ENCODE data around the gene MON2.
A peak's percentile ranks its signal among the peaks of the same experiment; 100 is the strongest.
"Not testable (repeated sequence)": the region's sequence is repeated elsewhere in the genome, so short reads cannot be mapped to it uniquely, and the experiment has no call there.

The MON2 gene

GRCh38 chr12:62466594-62467491 is at the start of gene MON2:
Gene MON2, plus strand, starts transcription at chr12:62466826. Its CDS starts 382 bp downstream, at chr12:62467208.
- DNase-seq (ENCODE audit: low read depth), result peak; percentile 65

GRCh38 chr12:62426089-62426488 is 40.5 kb upstream of the MON2 start:
- DNase-seq (ENCODE audit: low read depth), result no peak

- DNase-seq (ENCODE audit: low read depth), result no peak
These were observed 37.2 kb upstream of the MON2 start for GRCh38 chr12:62429457-62429856.

GRCh38 chr12:62434494-62435302 is 31.9 kb upstream of the MON2 start:
- no peak for DNase-seq (ENCODE audit: low read depth)

GRCh38 chr12:62435303-62436163 is 31.1 kb upstream of the MON2 start:
- DNase-seq (ENCODE audit: low read depth), result no peak

GRCh38 chr12:62436164-62436503 is 30.5 kb upstream of the MON2 start:
- no peak for DNase-seq (ENCODE audit: low read depth)

GRCh38 chr12:62438098-62438692 is 28.4 kb upstream of the MON2 start:
- peak; percentile 30 for DNase-seq (ENCODE audit: low read depth)

- no peak for DNase-seq (ENCODE audit: low read depth)
These were observed 19.7 kb upstream of the MON2 start for GRCh38 chr12:62446754-62447452.

GRCh38 chr12:62448436-62448835 is 18.2 kb upstream of the MON2 start:
- DNase-seq (ENCODE audit: low read depth), result no peak

- DNase-seq (ENCODE audit: low read depth), result not testable (repeated sequence)
These were observed 11.2 kb upstream of the MON2 start for GRCh38 chr12:62455429-62455828.

- no peak for DNase-seq (ENCODE audit: low read depth)
These were observed 8.0 kb upstream of the MON2 start for GRCh38 chr12:62458626-62459025.

GRCh38 chr12:62459976-62460375 is 6.7 kb upstream of the MON2 start:
- no peak for DNase-seq (ENCODE audit: low read depth)

- not testable (repeated sequence) for DNase-seq (ENCODE audit: low read depth)
These were observed 5.3 kb upstream of the MON2 start for GRCh38 chr12:62461171-62461837.

- not testable (repeated sequence) for DNase-seq (ENCODE audit: low read depth)
These were observed 3.4 kb upstream of the MON2 start for GRCh38 chr12:62463252-62463651.

- DNase-seq (ENCODE audit: low read depth), result no peak
These were observed 520 bp upstream of the MON2 start for GRCh38 chr12:62466018-62466593.

- DNase-seq (ENCODE audit: low read depth), result no peak
These were observed 1.8 kb downstream of the MON2 start for GRCh38 chr12:62468397-62468796.

- DNase-seq (ENCODE audit: low read depth), result no peak
These were observed 2.3 kb downstream of the MON2 start for GRCh38 chr12:62468935-62469334.

GRCh38 chr12:62469704-62470103 is 3.1 kb downstream of the MON2 start:
- DNase-seq (ENCODE audit: low read depth), result no peak

GRCh38 chr12:62471734-62472133 is 5.1 kb downstream of the MON2 start:
- DNase-seq (ENCODE audit: low read depth), result no peak

- no peak for DNase-seq (ENCODE audit: low read depth)
These were observed 5.8 kb downstream of the MON2 start for GRCh38 chr12:62472472-62472871.

Data from stimulated activated CD8-positive, alpha-beta memory T cell treated with anti-CD3 and anti-CD28 coated beads, Interleukin-15, amount 100 ng/mL, for 1 hour (primary cell).